NCI-H146 treated with DMSO at 0.1 percent for 48 hours (cell line): ENCODE measurements around the gene FRMD4A.
"Not testable (repeated sequence)": the region's sequence is repeated elsewhere in the genome, so short reads cannot be mapped to it uniquely, and the experiment has no call there.

Source experiments
- DNase-seq: peaks from one replicate; lab custom pipeline; 2025; ENCODE audit not compliant: unreplicated experiment; lab: John Stamatoyannopoulos, UW

The FRMD4A gene

GRCh38 chr10:13924040-13924725, 406.5 kb downstream of the FRMD4A start:
- no peak for DNase-seq

- no peak for DNase-seq
Measured at GRCh38 chr10:13922586-13922985, 408.1 kb downstream of the FRMD4A start.

GRCh38 chr10:13921941-13922340, 408.8 kb downstream of the FRMD4A start:
- no peak for DNase-seq

- DNase-seq: not testable (repeated sequence)
Measured at GRCh38 chr10:13921131-13921530, 409.6 kb downstream of the FRMD4A start.

- no peak for DNase-seq
Measured at GRCh38 chr10:13920465-13920864, 410.3 kb downstream of the FRMD4A start.

- no peak for DNase-seq
Measured at GRCh38 chr10:13920031-13920430, 410.7 kb downstream of the FRMD4A start.

- no peak for DNase-seq
Measured at GRCh38 chr10:13917791-13918190, 412.9 kb downstream of the FRMD4A start.

GRCh38 chr10:13916384-13916947, 414.3 kb downstream of the FRMD4A start:
- DNase-seq: no peak

GRCh38 chr10:13915710-13916109, 415.0 kb downstream of the FRMD4A start:
- DNase-seq: no peak

GRCh38 chr10:13913897-13914296, 416.8 kb downstream of the FRMD4A start:
- no peak for DNase-seq

GRCh38 chr10:13911821-13912520, 418.8 kb downstream of the FRMD4A start:
- DNase-seq: no peak

GRCh38 chr10:13909516-13910258, 421.0 kb downstream of the FRMD4A start:
- no peak for DNase-seq

GRCh38 chr10:13908475-13908874, 422.2 kb downstream of the FRMD4A start:
- no peak for DNase-seq

- DNase-seq: no peak
Measured at GRCh38 chr10:13907570-13907969, 423.2 kb downstream of the FRMD4A start.

GRCh38 chr10:13905281-13905680, 425.4 kb downstream of the FRMD4A start:
- DNase-seq: no peak

- DNase-seq: no peak
Measured at GRCh38 chr10:13904064-13904463, 426.7 kb downstream of the FRMD4A start.

- no peak for DNase-seq
Measured at GRCh38 chr10:13902868-13903587, 427.7 kb downstream of the FRMD4A start.

GRCh38 chr10:13899941-13900340, 430.8 kb downstream of the FRMD4A start:
- no peak for DNase-seq

GRCh38 chr10:13896146-13896545, 434.6 kb downstream of the FRMD4A start:
- DNase-seq: not testable (repeated sequence)

GRCh38 chr10:13894412-13895093, 436.2 kb downstream of the FRMD4A start:
- DNase-seq: no peak
